GM12878 (cell line): ENCODE results near the gene SCLY. TPM values are rescaled to one million over a fixed set of nuclear protein-coding genes. Genes with fewer than 3 reads are reported as not detected.

ENCODE experiments used
- ATAC-seq: fragments of 200-7000 bp; cut with Tn5 transposase; 3 replicates; pipeline ENCODE4 v1.9.1; 2020; ENCODE audit warnings: mild to moderate bottlenecking, moderate library complexity
- BruUV-seq: library from RNA; stranded (reverse); fragments of 400-500 nt; replicated peaks from 2 replicates; lab custom pipeline; 2021; lab: Mats Ljungman, UMichigan
- CTCF ChIA-PET: fragments of 300-600 bp; sonication (Branson Sonifier 250); formaldehyde crosslinking; extraction: SDS; loops from one replicate; lab custom pipeline; 2021; ENCODE audit warnings: inconsistent platforms; lab: Yijun Ruan, JAX
- POLR2A ChIA-PET: fragments of 350-600 bp; formaldehyde crosslinking; extraction: SDS; loops from one replicate; lab custom pipeline; 2021; ENCODE audit warnings: inconsistent platforms; lab: Charles Lee
- RAD21 ChIA-PET: fragments of 300-600 bp; sonication (Branson Sonifier 250); formaldehyde crosslinking; loops from one replicate; lab custom pipeline; 2023; ENCODE audit warnings: antibody characterized with exemption; ENCODE audit not compliant: unreplicated experiment; lab: Charles Lee
- SMC1A ChIA-PET: fragments of 300-600 bp; sonication (Branson Sonifier 250); formaldehyde crosslinking; loops from one replicate; lab custom pipeline; 2023; ENCODE audit not compliant: unreplicated experiment, uncharacterized antibody; lab: Charles Lee
- DNase-seq: peaks from one replicate; pipeline ENCODE4 v3.0.0-alpha.2; 2011; ENCODE audit warnings: low read depth, low spot score
- FAIRE-seq: peaks from 3 replicates; lab custom pipeline; 2011; peaks lifted over from hg19 to GRCh38; lab: Jason Lieb, UNC
- H2AFZ ChIP-seq: 2 replicates; pipeline ENCODE4 v1.6.0; 2011; ENCODE audit warnings: low read depth, low read length, control low read depth; ENCODE audit not compliant: control insufficient read depth
- H3K27ac ChIP-seq: 2 replicates; pipeline ENCODE4 v1.5.1; 2011; ENCODE audit warnings: control low read depth; ENCODE audit not compliant: control insufficient read depth, insufficient read depth
- H3K27me3 ChIP-seq, 2 experiments: replicated peaks in 1 of 2; 2 replicates each; pipeline versions ENCODE4 v1.6.0 to v1.6.1; 2011; ENCODE audit warnings: low read length in 1 of 2; ENCODE audit not compliant: control insufficient read depth in 2 of 2, insufficient read depth in 2 of 2
- H3K36me3 ChIP-seq, 2 experiments: 2 replicates each; pipeline ENCODE4 v1.5.1; 2011; ENCODE audit warnings: low read length in 1 of 2; ENCODE audit not compliant: control insufficient read depth in 2 of 2, insufficient read depth in 2 of 2
- H3K4me1 ChIP-seq: 2 replicates; pipeline ENCODE4 v1.6.1; 2011; ENCODE audit warnings: mild to moderate bottlenecking, low read length, moderate library complexity, mixed read lengths; ENCODE audit not compliant: control insufficient read depth, insufficient read depth
- H3K4me2 ChIP-seq: 2 replicates; pipeline ENCODE4 v1.6.0; 2011; ENCODE audit warnings: control low read depth; ENCODE audit not compliant: control insufficient read depth, insufficient read depth
- H3K4me3 ChIP-seq: fragments of 200-600 bp; sonication (generic); 2 replicates; pipeline ENCODE4 v1.5.1; 2016
- H3K79me2 ChIP-seq: 2 replicates; pipeline ENCODE4 v1.6.0; 2011; ENCODE audit warnings: low read length; ENCODE audit not compliant: control insufficient read depth, insufficient read depth
- H3K9ac ChIP-seq: 2 replicates; pipeline ENCODE4 v1.8.0; 2011; ENCODE audit warnings: low read length, control low read depth, mixed read lengths; ENCODE audit not compliant: control insufficient read depth, insufficient read depth
- H3K9me3 ChIP-seq: replicated peaks from 3 replicates; pipeline ENCODE4 v1.5.1; 2011; ENCODE audit warnings: mild to moderate bottlenecking, low read length; ENCODE audit not compliant: control insufficient read depth, insufficient read depth
- H4K20me1 ChIP-seq: 2 replicates; pipeline ENCODE4 v1.6.0; 2011; ENCODE audit not compliant: control insufficient read depth, insufficient read depth
- CTCF ChIP-seq, 3 experiments: IDR thresholded peaks in 2 of 3; conservative IDR thresholded peaks in 1 of 3; 2 replicates each; pipeline ENCODE4 v1.5.1; 2011; ENCODE audit warnings: low read depth in 3 of 3, low read length in 3 of 3, mild to moderate bottlenecking in 3 of 3, control low read depth in 2 of 3, moderate library complexity in 2 of 3, inconsistent platforms in 1 of 3, mixed read lengths in 1 of 3; ENCODE audit not compliant: control insufficient read depth in 2 of 3, insufficient read depth in 1 of 3; ENCODE audit errors: extremely low read depth in 1 of 3
- ESRRA ChIP-seq: IDR thresholded peaks from 2 replicates; pipeline ENCODE4 v1.6.1; 2012; ENCODE audit warnings: mild to moderate bottlenecking, low read length, improper control_type of control experiment
- HCFC1 ChIP-seq: fragments of 150-350 bp; IDR thresholded peaks from 2 replicates; pipeline ENCODE4 v1.6.1; 2014; ENCODE audit warnings: low read length
- IKZF2 ChIP-seq, 2 experiments: fragments of 450-650 bp; IDR thresholded peaks; 2 replicates each; pipeline ENCODE4 v1.6.1; 2017; ENCODE audit warnings: mild to moderate bottlenecking in 2 of 2, moderate library complexity in 2 of 2
- IRF5 ChIP-seq: fragments of 450-650 bp; IDR thresholded peaks from 2 replicates; pipeline ENCODE4 v1.6.1; 2017; ENCODE audit warnings: borderline replicate concordance
- NR2C2 ChIP-seq: IDR thresholded peaks from 2 replicates; pipeline ENCODE4 v1.6.1; 2011; ENCODE audit warnings: borderline replicate concordance, low read depth; ENCODE audit not compliant: control insufficient read depth, insufficient read length
- WGBS: methylation state at CpG from one replicate; pipeline ENCODE4 v1.1.6; 2016; ENCODE audit warnings: low lambda C conversion rate; ENCODE audit not compliant: insufficient replicate concordance, insufficient coverage; ENCODE audit errors: missing lambda C conversion rate; 5-methylcytosine and 5-hydroxymethylcytosine counted together
- in situ Hi-C: fragments of 300-500 bp; cut with MboI; formaldehyde crosslinking; loops from 9 replicates; pipeline ENCODE4 v1.14.3; 2018; ENCODE audit warnings: mixed read lengths
- intact Hi-C: fragments of 100-400 bp; cut with micrococcal nuclease; formaldehyde crosslinking; loops from one replicate; pipeline ENCODE4 v1.14.2; 2022; ENCODE audit not compliant: unreplicated experiment
- polyA plus RNA-seq, 11 experiments: library from polyadenylated mRNA; depleted of rRNA in 4 of 11; unstranded in 6 of 11; stranded (reverse) in 5 of 11; fragments of >200 nt; fragmentation: Nextera tagmentation in 4 of 11; fragmentation: Illumina TruSeq in 1 of 11; extraction: Ambion mirVana in 4 of 11; extraction: Trizol in 1 of 11; gene quantifications; 1 replicate in 1 of 11; 2 replicates in 10 of 11; pipeline versions ENCODE4 v1.2.1 to v1.2.3, GENCODE V29; 2011 to 2016; ENCODE audit warnings: inconsistent platforms in 2 of 11, missing spikeins in 2 of 11, low read depth in 1 of 11
- total RNA-seq, 4 experiments: library from RNA; depleted of rRNA in 3 of 4; stranded (reverse); fragments of >200 nt in 3 of 4; fragmentation: Illumina TruSeq in 1 of 4; extraction: Trizol in 1 of 4; gene quantifications; 2 replicates each; pipeline versions ENCODE4 v1.2.1 to v1.2.3, GENCODE V29; 2013 to 2021

The SCLY gene
- total and polyA plus RNA-seq, 10 of the 15 experiments (the other 5 are each of a cell fraction or from before 2014, with no cell fraction given): 3.3 to 49.1 (median 32.3) TPM

- TF ChIP-seq HCFC1 (no peak), IKZF2 (IDR thresholded peaks at IDR 0.05) (no peak)
Observed at GRCh38 chr2:238030422-238031155, 30.2 kb upstream of the SCLY start (continued).

- Histone ChIP-seq H3K36me3 (peaks cover 10 to 13% of the 10 kb centered on the region in 2 experiments), H4K20me1 (no peaks in the 10 kb centered on the region), H3K27me3 (no peaks in the 10 kb centered on the region), H2AFZ (no peak overlapping the region), H3K4me2 (no peak overlapping the region), H3K9ac (no peak overlapping the region), H3K27ac (no peak overlapping the region), H3K9me3 (no peaks in the 10 kb centered on the region), H3K79me2 (no peaks in the 10 kb centered on the region), H3K4me1 (peaks cover 6% of the 10 kb centered on the region; the same call in 1 of the 2 replicates), H3K4me3 (no peak overlapping the region)
- DNase-seq (no peak), FAIRE-seq (no peak), ATAC-seq (no peak)
- ChIA-PET CTCF (no interaction called here), SMC1A (no interaction called here), RAD21 (no interaction called here), POLR2A (no interaction called here)
- TF ChIP-seq CTCF (IDR thresholded peaks at IDR 0.05 in 2 of 3, conservative IDR thresholded peaks at IDR 0.05 in 1 of 3; ENCODE audit: control insufficient read depth in 2 of 3, extremely low read depth in 1 of 3, insufficient read depth in 1 of 3, low read depth in 3 of 3, low read length in 3 of 3): no peak
- no peak for TF ChIP-seq ESRRA
- no peak for TF ChIP-seq IRF5
- no peak for TF ChIP-seq NR2C2
- no TSS peak for BruUV-seq
- intact Hi-C loops: no loop called here
- 96% methylated on average over 4 of the region's 4 CpGs for WGBS
- in situ Hi-C loops: no loop called here
Observed at GRCh38 chr2:238031751-238032150, 29.1 kb upstream of the SCLY start.
